ENCODE data around the gene ST6GALNAC6. TPM values are rescaled to one million over a fixed set of nuclear protein-coding genes. Genes with fewer than 3 reads are reported as not detected.
A peak's percentile ranks its signal among the peaks of the same experiment; 100 is the strongest.

Gene ST6GALNAC6
- total RNA-seq, 1 donor from 2014 or later, result 31.1 TPM

- H3K36me3 Mint-ChIP-seq (ENCODE audit: insufficient read depth), result no peaks in the 10 kb centered on the region
- H3K4me3 Mint-ChIP-seq (ENCODE audit: low read depth), result peak overlapping the region; percentile 81
- no peaks in the 10 kb centered on the region for H3K9me3 Mint-ChIP-seq (ENCODE audit: low read depth)
- DNase-seq (ENCODE audit: low spot score, unreplicated experiment), result no peak
- H3K4me1 Mint-ChIP-seq (ENCODE audit: low read depth), result peaks cover 2% of the 10 kb centered on the region
- TF ChIP-seq CTCF (IDR thresholded peaks at IDR 0.05; ENCODE audit: unreplicated experiment), result no peak
- no peaks in the 10 kb centered on the region for H3K27me3 Mint-ChIP-seq
- no peak overlapping the region for H3K27ac Mint-ChIP-seq
These were observed 21.3 kb downstream of the ST6GALNAC6 start for GRCh38 chr9:127878001-127878651.

- peak; percentile 61 for DNase-seq (ENCODE audit: low spot score, unreplicated experiment)
- TF ChIP-seq CTCF (IDR thresholded peaks at IDR 0.05; ENCODE audit: unreplicated experiment), result no peak
- H3K4me1 Mint-ChIP-seq (ENCODE audit: low read depth), result peaks cover 2% of the 10 kb centered on the region
- H3K36me3 Mint-ChIP-seq (ENCODE audit: insufficient read depth), result no peaks in the 10 kb centered on the region
- H3K4me3 Mint-ChIP-seq (ENCODE audit: low read depth), result peak within 1 kb of the TSS; percentile 81
- no peaks in the 10 kb centered on the region for H3K9me3 Mint-ChIP-seq (ENCODE audit: low read depth)
- H3K27ac Mint-ChIP-seq, result peak within 1 kb of the TSS; percentile 90
- no peaks in the 10 kb centered on the region for H3K27me3 Mint-ChIP-seq
These were observed 21.8 kb downstream of the ST6GALNAC6 start, which contains the start of gene AK1 for GRCh38 chr9:127877566-127877998. Gene AK1, minus strand, starts transcription at chr9:127877675. Its CDS starts 3,058 bp downstream, at chr9:127874617.

GRCh38 chr9:127876764-127877562 is 22.4 kb downstream of the ST6GALNAC6 start:
- Mint-ChIP-seq H3K36me3 (ENCODE audit: insufficient read depth) (peaks cover 2% of the 10 kb centered on the region), H3K27me3 (no peaks in the 10 kb centered on the region), H3K9me3 (ENCODE audit: low read depth) (no peaks in the 10 kb centered on the region), H3K27ac (peak overlapping the region; percentile 90), H3K4me3 (ENCODE audit: low read depth) (peak overlapping the region; percentile 81), H3K4me1 (ENCODE audit: low read depth) (peaks cover 2% of the 10 kb centered on the region)
- no peak for TF ChIP-seq CTCF (IDR thresholded peaks at IDR 0.05; ENCODE audit: unreplicated experiment)
- DNase-seq (ENCODE audit: low spot score, unreplicated experiment), result no peak

- H3K9me3 Mint-ChIP-seq (ENCODE audit: low read depth), result no peaks in the 10 kb centered on the region
- H3K36me3 Mint-ChIP-seq (ENCODE audit: insufficient read depth), result peaks cover 4% of the 10 kb centered on the region
- no peak for DNase-seq (ENCODE audit: low spot score, unreplicated experiment)
- H3K27ac Mint-ChIP-seq, result no peak overlapping the region
- H3K4me1 Mint-ChIP-seq (ENCODE audit: low read depth), result peaks cover 2% of the 10 kb centered on the region
- H3K27me3 Mint-ChIP-seq, result no peaks in the 10 kb centered on the region
- TF ChIP-seq CTCF (IDR thresholded peaks at IDR 0.05; ENCODE audit: unreplicated experiment), result no peak
- H3K4me3 Mint-ChIP-seq (ENCODE audit: low read depth), result no peak overlapping the region
These were observed 23.2 kb downstream of the ST6GALNAC6 start for GRCh38 chr9:127876026-127876763.
